Thyroid gland (tissue), 4 donors: ENCODE results near the gene TNNC1.

Experiments
- CTCF ChIP-seq, 6 experiments: fragments of 200-600 bp in 3 of 6; fragments of 450-650 bp in 3 of 6; sonication (generic) in 3 of 6; IDR thresholded peaks; one replicate each; pipeline ENCODE4 v1.5.1; 2016 to 2019; ENCODE audit warnings: antibody characterized with exemption in 6 of 6, mild to moderate bottlenecking in 2 of 6, inconsistent platforms in 1 of 6, moderate library complexity in 1 of 6
- POLR2A ChIP-seq, 2 donors: fragments of 450-650 bp; IDR thresholded peaks; one replicate each; pipeline ENCODE4 v1.6.1; 2017; ENCODE audit warnings: antibody characterized with exemption in 2 of 2, mild to moderate bottlenecking in 2 of 2, moderate library complexity in 1 of 2

GRCh38 chr3:52404391-52404790, 49.5 kb downstream of the TNNC1 start:
- no peak for TF ChIP-seq CTCF (IDR thresholded peaks at IDR 0.05)
- no peak for TF ChIP-seq POLR2A (IDR thresholded peaks at IDR 0.05)
